Measurements from ENCODE around the gene TBC1D1. TPM values are rescaled to one million over a fixed set of nuclear protein-coding genes. Genes with fewer than 3 reads are reported as not detected.

TBC1D1 gene
- total RNA-seq, 4 donors from 2014 or later: 122 to 258 (median 139) TPM

GRCh38 chr4:38132843-38133662 is 242.2 kb downstream of the TBC1D1 start:
- no peak overlapping the region for H3K4me3 ChIP-seq
- H3K9me3 ChIP-seq: no peaks in the 10 kb centered on the region
- in situ Hi-C loops (cut with MboI; ENCODE audit: low pct_ligation_motif_present in 1 of 4, low pct_unique_long_range_greater_than_20kb in 1 of 4, low sequenced_read_pairs in 3 of 4) (no loop called here), intact Hi-C loops (cut with DNase I; ENCODE audit: low total_unique reads) (no loop called here)
- peak; percentile 54 for DNase-seq
- H3K36me3 ChIP-seq: peaks cover 0 to 5% (median under 1%) of the 10 kb centered on the region in 4 donors
- H3K27ac ChIP-seq: peak overlapping the region; percentile 80 to 86 (median 84)
- TF ChIP-seq POLR2A (IDR thresholded peaks at IDR 0.05) (peak; percentile 24), POLR2AphosphoS5 (IDR thresholded peaks at IDR 0.05) (peak; percentile 20 to 65 (median 59)), CTCF (IDR thresholded peaks at IDR 0.05) (peak in 2 of 5 experiments; percentile 29 to 35), EP300 (IDR thresholded peaks at IDR 0.05; ENCODE audit: low read depth) (peak; percentile 38)
- WGBS, 2 donors (ENCODE audit: low coverage in 1 of 2): 37 to 52% methylated on average over 8 to 14 of the region's 14 CpGs
- H3K27me3 ChIP-seq: no peaks in the 10 kb centered on the region
- peaks cover 40 to 68% (median 56%) of the 10 kb centered on the region in 4 donors for H3K4me1 ChIP-seq

GRCh38 chr4:38133711-38134480 is 243.0 kb downstream of the TBC1D1 start:
- in situ Hi-C loops (cut with MboI; ENCODE audit: low pct_ligation_motif_present in 1 of 4, low pct_unique_long_range_greater_than_20kb in 1 of 4, low sequenced_read_pairs in 3 of 4) (no loop called here), intact Hi-C loops (cut with DNase I; ENCODE audit: low total_unique reads) (no loop called here)
- Histone ChIP-seq H3K27ac (peak overlapping the region; percentile 80 to 86 (median 84)), H3K27me3 (no peaks in the 10 kb centered on the region), H3K4me3 (no peak overlapping the region), H3K4me1 (peaks cover 38 to 60% (median 50%) of the 10 kb centered on the region in 4 donors), H3K9me3 (no peaks in the 10 kb centered on the region), H3K36me3 (peaks cover 0 to 9% (median 2%) of the 10 kb centered on the region in 4 donors)
- TF ChIP-seq EP300 (IDR thresholded peaks at IDR 0.05; ENCODE audit: low read depth) (no peak), CTCF (IDR thresholded peaks at IDR 0.05) (no peak), POLR2AphosphoS5 (IDR thresholded peaks at IDR 0.05) (no peak), POLR2A (IDR thresholded peaks at IDR 0.05) (no peak)
- 62 to 73% methylated on average over 4 to 7 of the region's 7 CpGs for WGBS, 2 donors (ENCODE audit: low coverage in 1 of 2)
- no peak for DNase-seq

GRCh38 chr4:38135201-38135600 is 244.3 kb downstream of the TBC1D1 start:
- intact Hi-C loops (cut with DNase I; ENCODE audit: low total_unique reads): no loop called here
- in situ Hi-C loops (cut with MboI; ENCODE audit: low pct_ligation_motif_present in 1 of 4, low pct_unique_long_range_greater_than_20kb in 1 of 4, low sequenced_read_pairs in 3 of 4): no loop called here
- TF ChIP-seq POLR2AphosphoS5 (IDR thresholded peaks at IDR 0.05): no peak
- TF ChIP-seq EP300 (IDR thresholded peaks at IDR 0.05; ENCODE audit: low read depth): no peak
- TF ChIP-seq POLR2A (IDR thresholded peaks at IDR 0.05): no peak
- no peak for TF ChIP-seq CTCF (IDR thresholded peaks at IDR 0.05)
- Histone ChIP-seq H3K36me3 (peaks cover 0 to 9% (median 2%) of the 10 kb centered on the region in 4 donors), H3K27me3 (no peaks in the 10 kb centered on the region), H3K9me3 (no peaks in the 10 kb centered on the region), H3K27ac (peak overlapping the region in 1 of 4 donors; percentile 84), H3K4me3 (no peak overlapping the region), H3K4me1 (peaks cover 30 to 48% (median 40%) of the 10 kb centered on the region in 4 donors)
- no peak for DNase-seq
- WGBS, 2 donors (ENCODE audit: low coverage in 1 of 2): 96 to 100% methylated on average over 2 to 8 of the region's 8 CpGs

- whole genome bisulfite sequencing, 2 donors (ENCODE audit: low coverage in 1 of 2): 92 to 100% methylated on average over 2 to 10 of the region's 10 CpGs
- Histone ChIP-seq H3K9me3 (no peaks in the 10 kb centered on the region), H3K4me3 (no peak overlapping the region), H3K27me3 (no peaks in the 10 kb centered on the region), H3K4me1 (peaks cover 22 to 34% (median 28%) of the 10 kb centered on the region in 4 donors), H3K36me3 (peaks cover 0 to 9% (median 2%) of the 10 kb centered on the region in 4 donors), H3K27ac (no peak overlapping the region)
- intact Hi-C loops (cut with DNase I; ENCODE audit: low total_unique reads): no loop called here
- no peak for TF ChIP-seq EP300 (IDR thresholded peaks at IDR 0.05; ENCODE audit: low read depth)
- no peak for TF ChIP-seq POLR2A (IDR thresholded peaks at IDR 0.05)
- TF ChIP-seq CTCF (IDR thresholded peaks at IDR 0.05): no peak
- no peak for TF ChIP-seq POLR2AphosphoS5 (IDR thresholded peaks at IDR 0.05)
- no peak for DNase-seq
- in situ Hi-C loops (cut with MboI; ENCODE audit: low pct_ligation_motif_present in 1 of 4, low pct_unique_long_range_greater_than_20kb in 1 of 4, low sequenced_read_pairs in 3 of 4): no loop called here
These were observed 245.7 kb downstream of the TBC1D1 start for GRCh38 chr4:38136604-38137003.

All from transverse colon (tissue), 4 donors.